GM18511 (cell line): ENCODE results near the gene EEF1A1.
"Not testable (repeated sequence)": the region's sequence is repeated elsewhere in the genome, so short reads cannot be mapped to it uniquely, and the experiment has no call there.

Experiments
- ATAC-seq: cut with Tn5 transposase; IDR thresholded peaks from one replicate; pipeline ENCODE4 v1.9.1; 2021; ENCODE audit warnings: mild to moderate bottlenecking, moderate library complexity; ENCODE audit not compliant: unreplicated experiment

EEF1A1 gene

GRCh38 chr6:73538116-73538779 lies 17.4 kb upstream of the EEF1A1 start:
- peak; percentile 24 for ATAC-seq

- ATAC-seq = peak; percentile 67
Observed at GRCh38 chr6:73537677-73538076, 16.8 kb upstream of the EEF1A1 start.

GRCh38 chr6:73534628-73535027 lies 13.8 kb upstream of the EEF1A1 start:
- no peak for ATAC-seq

GRCh38 chr6:73532293-73532692 lies 11.5 kb upstream of the EEF1A1 start:
- no peak for ATAC-seq

- ATAC-seq = no peak
Observed at GRCh38 chr6:73528897-73529296, 8.1 kb upstream of the EEF1A1 start.

GRCh38 chr6:73525546-73526330 lies 4.9 kb upstream of the EEF1A1 start:
- ATAC-seq = no peak

- peak; percentile 51 for ATAC-seq
Observed at GRCh38 chr6:73523434-73524123, 2.7 kb upstream of the EEF1A1 start.

- peak; percentile 46 for ATAC-seq
Observed at GRCh38 chr6:73521351-73521985, 636 bp upstream of the EEF1A1 start.

- ATAC-seq = peak; percentile 10
Observed at GRCh38 chr6:73519926-73520687, 725 bp downstream of the EEF1A1 start.

GRCh38 chr6:73518982-73519881 lies 1.6 kb downstream of the EEF1A1 start:
- not testable (repeated sequence) for ATAC-seq

GRCh38 chr6:73518100-73518981 lies 2.5 kb downstream of the EEF1A1 start:
- not testable (repeated sequence) for ATAC-seq

- no peak for ATAC-seq
Observed at GRCh38 chr6:73516514-73517489, 4.0 kb downstream of the EEF1A1 start.

GRCh38 chr6:73515204-73515655 lies 5.6 kb downstream of the EEF1A1 start:
- peak; percentile 38 for ATAC-seq

GRCh38 chr6:73514746-73515110 lies 6.1 kb downstream of the EEF1A1 start:
- ATAC-seq = no peak

- no peak for ATAC-seq
Observed at GRCh38 chr6:73513496-73513854, 7.4 kb downstream of the EEF1A1 start.

- ATAC-seq = no peak
Observed at GRCh38 chr6:73511796-73512195, 9.0 kb downstream of the EEF1A1 start.

GRCh38 chr6:73509851-73510250 lies 11.0 kb downstream of the EEF1A1 start:
- ATAC-seq = no peak
